Ovary (tissue), 9 donors: Measurements from ENCODE around the gene DGCR8. TPM values are rescaled to one million over a fixed set of nuclear protein-coding genes. Genes with fewer than 3 reads are reported as not detected.

ENCODE experiments used
- DNase-seq, 5 donors: peaks; one replicate each; pipeline ENCODE4 v3.0.0-alpha.2; 2019 to 2020
- H3K27ac ChIP-seq, 2 donors: fragments of 200-600 bp; one replicate each; pipeline versions ENCODE4 v1.5.1 to v1.8.0; 2019 to 2022
- H3K27me3 ChIP-seq: fragments of 200-600 bp; one replicate; pipeline ENCODE4 v1.8.0; 2022
- H3K36me3 ChIP-seq: fragments of 200-600 bp; sonication (generic); one replicate; pipeline ENCODE4 v1.5.1; 2019
- H3K4me1 ChIP-seq: one replicate; pipeline ENCODE4 v1.8.1; 2013; ENCODE audit warnings: mild to moderate bottlenecking, moderate library complexity; ENCODE audit not compliant: insufficient read depth
- H3K4me3 ChIP-seq: fragments of 200-600 bp; sonication (generic); one replicate; pipeline ENCODE4 v1.5.1; 2017
- H3K9me3 ChIP-seq, 2 donors: fragments of 200-600 bp in 1 of 2; sonication (generic) in 1 of 2; one replicate each; pipeline versions ENCODE4 v1.5.1 to v1.8.1; 2013 to 2019; ENCODE audit warnings: mild to moderate bottlenecking in 1 of 2, moderate library complexity in 1 of 2
- EP300 ChIP-seq: sonication (generic); formaldehyde crosslinking; IDR thresholded peaks from one replicate; pipeline ENCODE4 v1.6.1; 2017; ENCODE audit warnings: antibody characterized with exemption
- POLR2A ChIP-seq: fragments of 450-650 bp; IDR thresholded peaks from one replicate; pipeline ENCODE4 v1.6.1; 2017; ENCODE audit warnings: antibody characterized with exemption, mild to moderate bottlenecking, moderate library complexity
- WGBS, 3 donors: extraction: QIAGEN DNeasy Blood & Tissue Kit in 1 of 3; methylation state at CpG; one replicate each; pipeline versions ENCODE4 v1.1.5 to v1.1.7; 2013 to 2017; 5-methylcytosine and 5-hydroxymethylcytosine counted together
- intact Hi-C, 4 donors: fragments of 100-400 bp; cut with DNase I; formaldehyde crosslinking; loops; one replicate each; pipeline versions ENCODE4 v1.11.0 to v1.15.1; 2022 to 2023
- polyA plus RNA-seq, 2 donors: library from polyadenylated mRNA; stranded (reverse); fragments of 200-250 nt in 1 of 2; fragments of 350-450 nt in 1 of 2; fragmentation: Illumina TruSeq in 1 of 2; extraction: RNeasy Lipid Tissue Mini Kit (QIAGEN cat#74804) in 1 of 2; gene quantifications; one replicate each; pipeline ENCODE4 v1.2.3, GENCODE V29; 2013 to 2014
- total RNA-seq, 7 donors: library from RNA; depleted of rRNA in 2 of 7; stranded (reverse); fragments of >200 nt in 2 of 7; fragmentation: NEBNext Ultra II Directional in 3 of 7; extraction: Animal tissue kit (Norgen Biotek cat#: 25700) in 3 of 7; gene quantifications; one replicate each; pipeline versions ENCODE4 v1.1.0 to v1.2.4, GENCODE V29; 2016 to 2023
- TF ChIP-seq, protein P1 (sequence below), 3 donors: fragments of 450-650 bp in 2 of 3; fragments of 200-600 bp in 1 of 3; IDR thresholded peaks; one replicate each; pipeline versions ENCODE4 v1.5.1 to v1.8.0; 2016 to 2022; ENCODE audit warnings: antibody characterized with exemption in 3 of 3, mild to moderate bottlenecking in 1 of 3
- donor health status: DM: no; HTN: no; CAD: no; lungs with moderate emphysema.
- donor health status: DM: no; HTN: no; CAD: no.
- donor health status: Bipolar disorder and iron deficiency.
- donor health status: DM: yes; HTN: yes; CAD: no.
- donor health status: DM: no; HTN: no; CAD: no.
- donor health status: DM: yes; HTN: yes; CAD: no.

The DGCR8 gene
- total and polyA plus RNA-seq, 9 donors, result 15.9 to 46.5 (median 37.6) TPM

DNA sequence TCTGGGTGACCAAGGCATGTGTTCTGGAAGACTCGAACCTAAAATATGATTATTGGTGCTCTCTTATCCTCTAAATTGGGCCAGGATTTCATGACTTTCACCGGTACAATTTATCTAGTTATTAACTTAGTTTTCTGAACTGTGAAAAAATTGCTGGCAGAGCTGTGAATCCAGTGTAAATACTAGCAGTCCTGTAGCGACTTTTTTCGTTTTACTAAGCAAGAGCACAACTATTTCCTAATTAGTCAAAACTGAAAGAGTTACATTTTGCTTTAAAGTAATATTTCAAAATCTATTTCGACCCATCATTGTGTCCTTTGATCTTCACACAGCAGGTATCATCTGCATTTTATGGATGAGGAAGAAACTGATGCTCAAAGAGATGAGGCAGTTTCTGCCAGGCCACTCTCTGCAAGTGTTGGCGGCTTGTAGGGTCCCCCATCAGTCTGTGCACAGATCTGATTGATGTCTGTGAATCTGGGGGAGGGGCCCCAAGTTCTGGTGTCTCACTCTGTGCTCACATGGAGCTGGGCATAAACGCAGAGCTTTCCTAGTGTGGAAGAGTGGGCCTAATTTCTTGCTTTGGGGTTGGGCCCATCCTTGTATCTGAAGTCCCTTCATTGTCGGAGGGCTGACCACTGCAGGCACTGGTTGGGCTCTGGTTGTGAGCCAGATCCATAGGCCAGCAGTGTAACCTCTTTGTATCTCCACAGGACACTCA, 38.4 kb downstream of the DGCR8 start:
- TF ChIP-seq POLR2A (no peak), EP300 (no peak)
- TF ChIP-seq, protein P1, sequence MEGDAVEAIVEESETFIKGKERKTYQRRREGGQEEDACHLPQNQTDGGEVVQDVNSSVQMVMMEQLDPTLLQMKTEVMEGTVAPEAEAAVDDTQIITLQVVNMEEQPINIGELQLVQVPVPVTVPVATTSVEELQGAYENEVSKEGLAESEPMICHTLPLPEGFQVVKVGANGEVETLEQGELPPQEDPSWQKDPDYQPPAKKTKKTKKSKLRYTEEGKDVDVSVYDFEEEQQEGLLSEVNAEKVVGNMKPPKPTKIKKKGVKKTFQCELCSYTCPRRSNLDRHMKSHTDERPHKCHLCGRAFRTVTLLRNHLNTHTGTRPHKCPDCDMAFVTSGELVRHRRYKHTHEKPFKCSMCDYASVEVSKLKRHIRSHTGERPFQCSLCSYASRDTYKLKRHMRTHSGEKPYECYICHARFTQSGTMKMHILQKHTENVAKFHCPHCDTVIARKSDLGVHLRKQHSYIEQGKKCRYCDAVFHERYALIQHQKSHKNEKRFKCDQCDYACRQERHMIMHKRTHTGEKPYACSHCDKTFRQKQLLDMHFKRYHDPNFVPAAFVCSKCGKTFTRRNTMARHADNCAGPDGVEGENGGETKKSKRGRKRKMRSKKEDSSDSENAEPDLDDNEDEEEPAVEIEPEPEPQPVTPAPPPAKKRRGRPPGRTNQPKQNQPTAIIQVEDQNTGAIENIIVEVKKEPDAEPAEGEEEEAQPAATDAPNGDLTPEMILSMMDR (IDR thresholded peaks at IDR 0.05), result no peak
- H3K9me3 ChIP-seq, result no peaks in the 10 kb centered on the region
- H3K27me3 ChIP-seq, result no peaks in the 10 kb centered on the region
- 10 to 14% (median 13%) methylated on average over 8 of the region's 8 CpGs for WGBS, 3 donors
- no peaks in the 10 kb centered on the region for H3K36me3 ChIP-seq
- peak in 1 of 5 donors; percentile 18 for DNase-seq
- intact Hi-C loops, result loop anchor here in 1 of 4 donors (10.0 kb wide), 1 partner anchor 154 kb away; no protein-coding TSS in a partner anchor
- H3K27ac ChIP-seq, result no peak overlapping the region
- peaks cover 10% of the 10 kb centered on the region for H3K4me1 ChIP-seq
- H3K4me3 ChIP-seq, result peak overlapping the region; percentile 81

GRCh38 chr22:20121856-20122415, 41.9 kb downstream of the DGCR8 start:
- Histone ChIP-seq H3K27me3 (no peaks in the 10 kb centered on the region), H3K9me3 (no peaks in the 10 kb centered on the region), H3K4me1 (peaks cover 3% of the 10 kb centered on the region), H3K4me3 (no peak overlapping the region), H3K36me3 (no peaks in the 10 kb centered on the region), H3K27ac (no peak overlapping the region)
- TF ChIP-seq, protein P1 (IDR thresholded peaks at IDR 0.05), result no peak
- TF ChIP-seq POLR2A (no peak), EP300 (no peak)
- intact Hi-C loops, result loop anchor here in 1 of 4 donors (10.0 kb wide), 1 partner anchor 147 kb away; no protein-coding TSS in a partner anchor
- DNase-seq, result no peak
- WGBS, 3 donors, result 91 to 93% (median 92%) methylated on average over 22 of the region's 22 CpGs

- Histone ChIP-seq H3K27me3 (no peaks in the 10 kb centered on the region), H3K36me3 (no peaks in the 10 kb centered on the region), H3K9me3 (no peaks in the 10 kb centered on the region), H3K4me1 (peaks cover 3% of the 10 kb centered on the region), H3K27ac (no peak overlapping the region), H3K4me3 (no peak overlapping the region)
- TF ChIP-seq, protein P1 (IDR thresholded peaks at IDR 0.05), result no peak
- TF ChIP-seq POLR2A (no peak), EP300 (no peak)
- intact Hi-C loops, result loop anchor here in 1 of 4 donors (10.0 kb wide), 1 partner anchor 149 kb away; no protein-coding TSS in a partner anchor
- no peak for DNase-seq
- 90 to 94% (median 92%) methylated on average over 12 to 13 of the region's 13 CpGs for WGBS, 3 donors
These were observed 43.5 kb downstream of the DGCR8 start for GRCh38 chr22:20123366-20124082.

DNA sequence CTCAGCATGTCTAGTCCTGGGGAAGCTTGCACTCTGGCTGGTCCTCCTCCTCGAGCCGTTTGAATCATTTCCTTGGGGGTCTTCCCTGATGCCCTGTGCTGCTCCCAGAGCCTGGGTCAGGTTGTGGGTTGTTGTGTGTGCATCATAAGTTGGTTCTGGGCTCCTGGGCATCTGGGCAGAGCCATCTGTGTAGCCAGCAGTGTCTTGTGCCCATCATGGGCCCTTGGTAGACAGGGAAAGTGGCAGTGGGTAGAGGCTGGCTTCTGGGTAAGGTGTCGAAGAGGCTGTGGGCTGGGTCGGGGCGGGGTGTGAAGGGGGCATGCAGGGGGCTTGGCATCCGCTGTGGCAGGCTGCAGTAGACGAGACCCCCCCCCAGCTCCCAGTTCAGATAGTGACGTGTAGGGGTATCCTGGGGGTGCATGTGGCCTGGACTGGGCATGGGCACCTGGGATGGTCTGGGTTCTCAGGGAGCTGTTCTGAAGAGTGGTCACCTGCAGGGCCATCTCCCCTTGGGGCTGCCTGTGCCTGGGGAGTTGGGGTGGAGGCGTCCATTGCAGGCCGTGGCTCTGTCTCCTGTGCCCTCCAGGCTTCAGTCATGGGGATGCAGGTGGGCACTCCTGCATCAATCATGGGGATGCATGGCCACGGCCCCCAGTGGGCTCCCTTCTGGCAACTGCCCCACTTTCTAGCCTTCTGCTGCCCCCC, 44.2 kb downstream of the DGCR8 start:
- no peak overlapping the region for H3K4me3 ChIP-seq
- no peaks in the 10 kb centered on the region for H3K9me3 ChIP-seq
- H3K27me3 ChIP-seq, result no peaks in the 10 kb centered on the region
- intact Hi-C loops, result loop anchor here in 1 of 4 donors (10.0 kb wide), 1 partner anchor 149 kb away; no protein-coding TSS in a partner anchor
- 81 to 88% (median 86%) methylated on average over 11 of the region's 11 CpGs for WGBS, 3 donors
- TF ChIP-seq, protein P1 (IDR thresholded peaks at IDR 0.05), result no peak
- TF ChIP-seq POLR2A, result no peak
- no peak for TF ChIP-seq EP300
- H3K27ac ChIP-seq, result no peak overlapping the region
- no peak for DNase-seq
- no peaks in the 10 kb centered on the region for H3K4me1 ChIP-seq
- H3K36me3 ChIP-seq, result no peaks in the 10 kb centered on the region
